ENCODE results near the gene PELI3. TPM values are rescaled to one million over a fixed set of nuclear protein-coding genes. Genes with fewer than 3 reads are reported as not detected.

PELI3 gene
- total and polyA plus RNA-seq, 2 of the 8 experiments (the other 6 are each of a cell fraction or from before 2014, with no cell fraction given): 5.2 to 7.6 TPM

DNA sequence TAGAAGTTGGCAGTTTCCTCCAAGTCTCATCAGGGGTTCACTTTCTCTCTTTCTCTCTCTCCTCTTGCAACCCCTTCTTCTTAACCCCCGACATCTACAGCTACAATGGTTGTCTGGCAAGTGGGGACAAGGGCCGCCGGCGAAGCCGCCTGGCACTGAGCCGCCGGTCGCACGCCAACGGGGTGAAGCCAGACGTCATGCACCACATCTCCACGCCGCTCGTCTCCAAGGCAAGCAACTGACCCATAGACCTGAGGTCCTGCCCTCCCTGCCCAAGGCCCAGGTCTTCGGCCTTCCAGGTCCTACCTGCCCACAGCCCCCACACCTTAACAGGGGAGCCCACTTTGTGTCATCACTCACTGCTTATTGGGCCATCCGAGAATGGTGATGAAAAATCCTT, 4.4 kb downstream of the PELI3 start:
- Histone ChIP-seq H3K79me1 (ENCODE audit: low read depth, low read length) (no peaks in the 10 kb centered on the region), H3K14ac (ENCODE audit: insufficient read length) (no peak overlapping the region), H3K18ac (ENCODE audit: extremely low read depth, low read length) (no peak overlapping the region), H2BK15ac (ENCODE audit: low read length) (no peak overlapping the region), H2BK5ac (ENCODE audit: low read depth, low read length) (no peak overlapping the region), H3K9me3 (ENCODE audit: insufficient read depth in 2 of 2, low read depth in 1 of 2, low read length in 1 of 2) (no peaks in the 10 kb centered on the region), H3K36me3 (ENCODE audit: control insufficient read depth in 2 of 4, insufficient read depth in 4 of 4, low read length in 3 of 4) (no peaks in the 10 kb centered on the region; a peak in 2 of 8 replicates), H2AFZ (ENCODE audit: low read length) (no peak overlapping the region), H4K91ac (replicated peaks; ENCODE audit: insufficient read length, low read length) (no peak overlapping the region), H4K8ac (ENCODE audit: extremely low read depth, insufficient read depth, low read length) (no peak overlapping the region), H3K9ac (replicated peaks in 1 of 4; ENCODE audit: extremely low read depth in 1 of 4, low read depth in 3 of 4, low read length in 3 of 4) (no peak overlapping the region; a peak in 1 of 7 replicates), H3K23me2 (ENCODE audit: low read depth, low read length) (peaks cover 8% of the 10 kb centered on the region; the same call in 1 of the 2 replicates), H3K56ac (replicated peaks; ENCODE audit: insufficient read length, low read depth, low read length) (no peak overlapping the region), H2BK120ac (replicated peaks; ENCODE audit: low read depth, low read length) (no peak overlapping the region), H3K23ac (ENCODE audit: insufficient read length) (no peak overlapping the region), H2AK5ac (ENCODE audit: low read depth, low read length) (no peak overlapping the region; the same call in 1 of the 2 replicates), H3K27ac (ENCODE audit: low read depth, low read length) (no peak overlapping the region), H3K27me3 (replicated peaks in 1 of 4; ENCODE audit: control insufficient read depth in 3 of 4, extremely low read depth in 1 of 4, insufficient read depth in 3 of 4, low read length in 3 of 4) (no peaks in the 10 kb centered on the region; a peak in 1 of 7 replicates), H3K4me1 (replicated peaks in 1 of 4; ENCODE audit: control insufficient read depth in 3 of 4, insufficient read depth in 4 of 4, low read length in 3 of 4) (peaks cover 4 to 13% (median 6%) of the 10 kb centered on the region in 4 experiments), H2BK12ac (ENCODE audit: low read depth, low read length) (no peak overlapping the region), H2BK20ac (ENCODE audit: low read length) (no peak overlapping the region), H3K79me2 (ENCODE audit: control insufficient read depth in 1 of 2, insufficient read depth in 2 of 2, low read length in 2 of 2) (no peaks in the 10 kb centered on the region), H3K4me3 (ENCODE audit: extremely low read depth in 1 of 4, insufficient read depth in 2 of 4, low read depth in 3 of 4, low read length in 4 of 4) (no peak overlapping the region), H4K5ac (ENCODE audit: insufficient read length, low read depth, low read length) (no peak overlapping the region), H4K20me1 (replicated peaks in 1 of 2; ENCODE audit: control insufficient read depth in 1 of 2, insufficient read depth in 2 of 2, low read length in 2 of 2) (peaks cover 0 to 2% of the 10 kb centered on the region in 2 experiments), H3K4ac (replicated peaks; ENCODE audit: insufficient read length, low read depth, low read length) (no peak overlapping the region), H3K4me2 (ENCODE audit: insufficient read depth in 1 of 2, low read depth in 2 of 2, low read length in 2 of 2) (no peak overlapping the region)
- 93% methylated on average over 16 of the region's 16 CpGs; no CpG with 5 or more reads in 1 of the 2 experiments for WGBS, 2 experiments (ENCODE audit: extremely low coverage in 1 of 2, insufficient coverage in 1 of 2, insufficient read length in 1 of 2, insufficient replicate concordance in 2 of 2, low coverage in 1 of 2, low lambda C conversion rate in 2 of 2, missing lambda C conversion rate in 1 of 2)
- ChIA-PET POLR2A (ENCODE audit: partially characterized antibody) (interaction anchor here (0.8 to 7.3 kb wide), 4 partner anchors 7 to 183 kb away, joined by 3 to 85 read pairs (median 3); partner anchors contain the start of genes DPP3 and RBM14), CTCF (ENCODE audit: partially characterized antibody) (interaction anchor here (0.8 to 6.7 kb wide), 7 partner anchors 8 to 85 kb away, joined by 3 to 39 read pairs (median 5); no protein-coding TSS in a partner anchor)
- FAIRE-seq: no peak
- DNase-seq (ENCODE audit: low read depth in 1 of 2, low spot score in 2 of 2): peak in 1 of 2 experiments; percentile 29
- TF ChIP-seq, protein P1, sequence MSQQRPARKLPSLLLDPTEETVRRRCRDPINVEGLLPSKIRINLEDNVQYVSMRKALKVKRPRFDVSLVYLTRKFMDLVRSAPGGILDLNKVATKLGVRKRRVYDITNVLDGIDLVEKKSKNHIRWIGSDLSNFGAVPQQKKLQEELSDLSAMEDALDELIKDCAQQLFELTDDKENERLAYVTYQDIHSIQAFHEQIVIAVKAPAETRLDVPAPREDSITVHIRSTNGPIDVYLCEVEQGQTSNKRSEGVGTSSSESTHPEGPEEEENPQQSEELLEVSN (IDR thresholded peaks at IDR 0.05): no peak
- TF ChIP-seq CBX5 (IDR thresholded peaks at IDR 0.05; ENCODE audit: low read depth, low read length) (no peak), HDAC6 (IDR thresholded peaks at IDR 0.05; ENCODE audit: low read depth, low read length) (no peak)
